D341Med (cell line): Measurements from ENCODE around the gene MYLK2.

Source experiments
- DNase-seq: peaks from one replicate; pipeline ENCODE4 v3.0.0; 2012; ENCODE audit warnings: low spot score

The MYLK2 gene

GRCh38 chr20:31835977-31836852 is 17.1 kb downstream of the MYLK2 start:
- DNase-seq: no peak

- no peak for DNase-seq
These were observed 17.9 kb downstream of the MYLK2 start for GRCh38 chr20:31836853-31837608.

- DNase-seq: no peak
These were observed 18.8 kb downstream of the MYLK2 start for GRCh38 chr20:31837896-31838397.

- DNase-seq: no peak
These were observed 19.6 kb downstream of the MYLK2 start for GRCh38 chr20:31838646-31839292.

GRCh38 chr20:31839782-31840487 is 20.8 kb downstream of the MYLK2 start:
- DNase-seq: no peak

- DNase-seq: no peak
These were observed 22.0 kb downstream of the MYLK2 start for GRCh38 chr20:31840906-31841816.

GRCh38 chr20:31841928-31842327 is 22.8 kb downstream of the MYLK2 start:
- no peak for DNase-seq

GRCh38 chr20:31842471-31843157 is 23.5 kb downstream of the MYLK2 start:
- DNase-seq: no peak

- DNase-seq: no peak
These were observed 24.1 kb downstream of the MYLK2 start for GRCh38 chr20:31843288-31843687.

- DNase-seq: no peak
These were observed 24.7 kb downstream of the MYLK2 start for GRCh38 chr20:31843881-31844280.

- DNase-seq: no peak
These were observed 25.7 kb downstream of the MYLK2 start for GRCh38 chr20:31844737-31845299.

GRCh38 chr20:31845300-31845863 is 26.2 kb downstream of the MYLK2 start, which contains the start of gene FOXS1:
Gene FOXS1, minus strand, starts transcription at chr20:31845604. Its CDS starts 62 bp downstream, at chr20:31845542.
- DNase-seq: no peak

- DNase-seq: no peak
These were observed 27.6 kb downstream of the MYLK2 start for GRCh38 chr20:31846793-31847138.

- no peak for DNase-seq
These were observed 29.2 kb downstream of the MYLK2 start for GRCh38 chr20:31848088-31848999.

GRCh38 chr20:31849306-31849930 is 30.3 kb downstream of the MYLK2 start:
- no peak for DNase-seq

GRCh38 chr20:31851240-31851955 is 32.2 kb downstream of the MYLK2 start:
- no peak for DNase-seq

- no peak for DNase-seq
These were observed 34.3 kb downstream of the MYLK2 start for GRCh38 chr20:31853481-31853880.
